SK-N-SH treated with all-trans-retinoic acid at 6 μM for 48 hours (cell line): ENCODE data around the gene PMPCB.

Experiments
- ARNTL ChIP-seq: fragments of 450-650 bp; formaldehyde crosslinking; IDR thresholded peaks from 2 replicates; pipeline ENCODE4 v1.5.0; 2020; ENCODE audit warnings: low read depth, mild to moderate bottlenecking, moderate library complexity, borderline replicate concordance
- BACH2 ChIP-seq: fragments of 250-450 bp; sonication (Bioruptor Pico); IDR thresholded peaks from 2 replicates; pipeline ENCODE4 v1.9.0; 2021; ENCODE audit warnings: mild to moderate bottlenecking, borderline replicate concordance
- CREB5 ChIP-seq: fragments of 250-450 bp; sonication (Bioruptor Pico); IDR thresholded peaks from 2 replicates; pipeline ENCODE4 v1.5.1; 2020; ENCODE audit warnings: low read depth, mild to moderate bottlenecking, moderate library complexity
- ZNF565 ChIP-seq: fragments of 450-650 bp; formaldehyde crosslinking; conservative IDR thresholded peaks from 2 replicates; pipeline ENCODE4 v1.5.0; 2020; ENCODE audit warnings: low read depth, mild to moderate bottlenecking, moderate library complexity

GRCh38 chr7:103325744-103326143 is 28.5 kb downstream of the PMPCB start:
- TF ChIP-seq CREB5 (no peak), ZNF565 (CRISPR knock-in tag) (no peak), ARNTL (CRISPR knock-in tag) (no peak), BACH2 (CRISPR knock-in tag) (no peak)
